Measurements from ENCODE around the gene AMD1. TPM values are rescaled to one million over a fixed set of nuclear protein-coding genes. Genes with fewer than 3 reads are reported as not detected.
A peak's percentile ranks its signal among the peaks of the same experiment; 100 is the strongest.

The AMD1 gene
- total and polyA plus RNA-seq, 2 of the 8 experiments (the other 6 are each of a cell fraction or from before 2014, with no cell fraction given) = 60.9 to 177 TPM

GRCh38 chr6:110884321-110884720 is 9.7 kb downstream of the AMD1 start:
- no peaks in the 10 kb centered on the region; the same call in 1 of the 2 replicates for H3K79me1 ChIP-seq (ENCODE audit: low read depth, low read length)
- no peak overlapping the region for H2BK20ac ChIP-seq (ENCODE audit: low read length)
- no peak overlapping the region; the same call in 1 of the 2 replicates for H2BK5ac ChIP-seq (ENCODE audit: low read depth, low read length)
- H3K4ac ChIP-seq (replicated peaks; ENCODE audit: insufficient read length, low read depth, low read length) = no peak overlapping the region
- H3K56ac ChIP-seq (replicated peaks; ENCODE audit: insufficient read length, low read depth, low read length) = no peak overlapping the region
- ChIA-PET POLR2A (ENCODE audit: partially characterized antibody) (interaction anchor here (1.4 to 12.2 kb wide), 2 partner anchors 8 to 30 kb away, joined by 5 to 172 read pairs; partner anchors contain the start of gene AMD1), CTCF (ENCODE audit: partially characterized antibody) (interaction anchor here (1.5 kb wide), 1 partner anchor 10 kb away, joined by 6 read pairs; the partner anchor contains the start of gene AMD1)
- FAIRE-seq = no peak
- H3K4me1 ChIP-seq (replicated peaks in 1 of 4; ENCODE audit: control insufficient read depth in 3 of 4, insufficient read depth in 4 of 4, low read length in 3 of 4) = peaks cover 1 to 9% (median 5%) of the 10 kb centered on the region in 4 experiments; a peak in 6 of 7 replicates
- H3K36me3 ChIP-seq (ENCODE audit: control insufficient read depth in 2 of 4, insufficient read depth in 4 of 4, low read length in 3 of 4) = peaks cover 0 to 8% (median 4%) of the 10 kb centered on the region in 4 experiments; a peak in 3 of 8 replicates
- no peaks in the 10 kb centered on the region for H3K27me3 ChIP-seq (replicated peaks in 1 of 4; ENCODE audit: control insufficient read depth in 3 of 4, extremely low read depth in 1 of 4, insufficient read depth in 3 of 4, low read length in 3 of 4)
- no peak overlapping the region for H3K4me2 ChIP-seq (ENCODE audit: insufficient read depth in 1 of 2, low read depth in 2 of 2, low read length in 2 of 2)
- no peak for DNase-seq (ENCODE audit: low read depth in 1 of 2, low spot score in 2 of 2)
- no peak overlapping the region for H2BK120ac ChIP-seq (replicated peaks; ENCODE audit: low read depth, low read length)
- H3K23ac ChIP-seq (ENCODE audit: insufficient read length) = no peak overlapping the region
- H2AFZ ChIP-seq (ENCODE audit: low read length) = no peak overlapping the region
- H3K23me2 ChIP-seq (ENCODE audit: low read depth, low read length) = no peaks in the 10 kb centered on the region
- peaks cover 37 to 54% of the 10 kb centered on the region in 2 experiments for H4K20me1 ChIP-seq (replicated peaks in 1 of 2; ENCODE audit: control insufficient read depth in 1 of 2, insufficient read depth in 2 of 2, low read length in 2 of 2)
- WGBS, 2 experiments (ENCODE audit: extremely low coverage in 1 of 2, insufficient coverage in 1 of 2, insufficient read length in 1 of 2, insufficient replicate concordance in 2 of 2, low coverage in 1 of 2, low lambda C conversion rate in 2 of 2, missing lambda C conversion rate in 1 of 2) = 76% methylated on average over 3 of the region's 3 CpGs; no CpG with 5 or more reads in 1 of the 2 experiments
- H2BK15ac ChIP-seq (ENCODE audit: low read length) = no peak overlapping the region
- peak overlapping the region; percentile 11; the same call in 1 of the 2 replicates for H2BK12ac ChIP-seq (ENCODE audit: low read depth, low read length)
- no peak overlapping the region for H4K8ac ChIP-seq (ENCODE audit: extremely low read depth, insufficient read depth, low read length)
- peaks cover 84 to 100% of the 10 kb centered on the region in 2 experiments for H3K79me2 ChIP-seq (ENCODE audit: control insufficient read depth in 1 of 2, insufficient read depth in 2 of 2, low read length in 2 of 2)
- no peak overlapping the region for H4K5ac ChIP-seq (ENCODE audit: insufficient read length, low read depth, low read length)
- no peaks in the 10 kb centered on the region for H3K9me3 ChIP-seq (ENCODE audit: insufficient read depth in 2 of 2, low read depth in 1 of 2, low read length in 1 of 2)
- H2AK5ac ChIP-seq (ENCODE audit: low read depth, low read length) = no peak overlapping the region
- no peak overlapping the region for H3K27ac ChIP-seq (ENCODE audit: low read depth, low read length)
- H4K91ac ChIP-seq (replicated peaks; ENCODE audit: insufficient read length, low read length) = no peak overlapping the region
- H3K18ac ChIP-seq (ENCODE audit: extremely low read depth, low read length) = no peak overlapping the region
- no peak overlapping the region for H3K4me3 ChIP-seq (ENCODE audit: extremely low read depth in 1 of 4, insufficient read depth in 2 of 4, low read depth in 3 of 4, low read length in 4 of 4)
- no peak overlapping the region for H3K14ac ChIP-seq (ENCODE audit: insufficient read length)
- no peak overlapping the region for H3K9ac ChIP-seq (replicated peaks in 1 of 4; ENCODE audit: extremely low read depth in 1 of 4, low read depth in 3 of 4, low read length in 3 of 4)
- TF ChIP-seq TAF7 (optimal IDR thresholded peaks at IDR 0.05; ENCODE audit: borderline replicate concordance, low read depth, low read length) (no peak), SRF (IDR thresholded peaks at IDR 0.05; ENCODE audit: low read depth, low read length) (no peak), TAF1 (IDR thresholded peaks at IDR 0.05; ENCODE audit: low read depth, low read length) (no peak)

All from H1 (cell line).